ENCODE measurements around the gene FAM114A1. TPM values are rescaled to one million over a fixed set of nuclear protein-coding genes. Genes with fewer than 3 reads are reported as not detected.

Gene FAM114A1
- polyA plus RNA-seq, 3 donors: 3.2 to 12.0 (median 4.1) TPM

DNA sequence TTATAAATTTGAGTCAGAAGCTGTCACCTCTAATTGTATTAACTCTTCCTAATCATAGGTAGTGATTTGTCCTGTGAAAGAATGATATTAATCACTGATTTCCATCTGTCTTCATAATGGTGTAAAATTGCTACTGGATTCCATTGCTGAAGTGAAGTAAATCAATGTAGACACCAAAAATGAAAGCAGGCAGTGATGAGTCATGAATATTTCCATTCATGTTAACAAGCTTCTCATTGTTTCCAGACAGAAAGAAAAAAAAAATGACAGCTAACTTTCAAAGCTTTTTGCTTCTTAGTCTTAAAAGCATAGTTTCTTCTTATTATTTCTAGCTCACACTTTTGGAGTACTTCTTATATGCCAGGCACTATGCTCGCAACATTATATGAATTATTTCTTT is 21.5 kb downstream of the FAM114A1 start:
- no peaks in the 10 kb centered on the region for H3K4me1 ChIP-seq (ENCODE audit: control insufficient read depth in 1 of 2, insufficient read depth in 2 of 2, low read length in 2 of 2)
- H3K36me3 ChIP-seq (replicated peaks in 1 of 2; ENCODE audit: control insufficient read depth in 1 of 2, insufficient read depth in 2 of 2, low read length in 2 of 2): peaks cover 6 to 24% of the 10 kb centered on the region in 2 donors
- Mint-ChIP-seq H3K27me3 (ENCODE audit: low read depth in 3 of 3) (peaks cover 0 to 4% (median 0%) of the 10 kb centered on the region in 3 donors), H3K4me3 (no peak overlapping the region), H3K9me3 (no peaks in the 10 kb centered on the region), H3K36me3 (peaks cover 27 to 45% of the 10 kb centered on the region in 2 donors), H3K4me1 (peaks cover 6% of the 10 kb centered on the region), H3K27ac (peak overlapping the region in 2 of 7 donors; percentile 7 to 61)
- H2AFZ ChIP-seq (ENCODE audit: insufficient read depth, low read depth, low read length, poor library complexity, severe bottlenecking): no peak overlapping the region
- H3K9ac ChIP-seq (ENCODE audit: insufficient read depth, low read length, poor library complexity, severe bottlenecking): no peak overlapping the region
- intact Hi-C loops (cut with micrococcal nuclease): no loop called here
- no peaks in the 10 kb centered on the region for H3K27me3 ChIP-seq (ENCODE audit: control insufficient read depth in 2 of 2, insufficient read depth in 2 of 2, low read length in 2 of 2)
- WGBS (ENCODE audit: insufficient coverage): no CpG with 5 or more reads among the region's 1 CpG
- DNase-seq: peak in 2 of 3 donors; percentile 17 to 18
- no peak overlapping the region for H3K27ac ChIP-seq (ENCODE audit: low read depth in 1 of 2, low read length in 2 of 2)
- H3K9me3 ChIP-seq (replicated peaks in 1 of 2; ENCODE audit: control insufficient read depth in 1 of 2, insufficient read depth in 1 of 2, low read length in 2 of 2): no peaks in the 10 kb centered on the region
- H3K79me2 ChIP-seq (ENCODE audit: insufficient read depth, low read length): no peaks in the 10 kb centered on the region
- no peak overlapping the region for H3K4me2 ChIP-seq (replicated peaks; ENCODE audit: extremely low read depth, low read length, poor library complexity, severe bottlenecking)
- H3K4me3 ChIP-seq (replicated peaks in 1 of 3; ENCODE audit: low read depth in 2 of 3, low read length in 3 of 3): no peak overlapping the region
- TF ChIP-seq, protein P1, sequence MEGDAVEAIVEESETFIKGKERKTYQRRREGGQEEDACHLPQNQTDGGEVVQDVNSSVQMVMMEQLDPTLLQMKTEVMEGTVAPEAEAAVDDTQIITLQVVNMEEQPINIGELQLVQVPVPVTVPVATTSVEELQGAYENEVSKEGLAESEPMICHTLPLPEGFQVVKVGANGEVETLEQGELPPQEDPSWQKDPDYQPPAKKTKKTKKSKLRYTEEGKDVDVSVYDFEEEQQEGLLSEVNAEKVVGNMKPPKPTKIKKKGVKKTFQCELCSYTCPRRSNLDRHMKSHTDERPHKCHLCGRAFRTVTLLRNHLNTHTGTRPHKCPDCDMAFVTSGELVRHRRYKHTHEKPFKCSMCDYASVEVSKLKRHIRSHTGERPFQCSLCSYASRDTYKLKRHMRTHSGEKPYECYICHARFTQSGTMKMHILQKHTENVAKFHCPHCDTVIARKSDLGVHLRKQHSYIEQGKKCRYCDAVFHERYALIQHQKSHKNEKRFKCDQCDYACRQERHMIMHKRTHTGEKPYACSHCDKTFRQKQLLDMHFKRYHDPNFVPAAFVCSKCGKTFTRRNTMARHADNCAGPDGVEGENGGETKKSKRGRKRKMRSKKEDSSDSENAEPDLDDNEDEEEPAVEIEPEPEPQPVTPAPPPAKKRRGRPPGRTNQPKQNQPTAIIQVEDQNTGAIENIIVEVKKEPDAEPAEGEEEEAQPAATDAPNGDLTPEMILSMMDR (IDR thresholded peaks at IDR 0.05): no peak
- no peaks in the 10 kb centered on the region for H4K20me1 ChIP-seq (ENCODE audit: insufficient read depth, low read length)

DNA sequence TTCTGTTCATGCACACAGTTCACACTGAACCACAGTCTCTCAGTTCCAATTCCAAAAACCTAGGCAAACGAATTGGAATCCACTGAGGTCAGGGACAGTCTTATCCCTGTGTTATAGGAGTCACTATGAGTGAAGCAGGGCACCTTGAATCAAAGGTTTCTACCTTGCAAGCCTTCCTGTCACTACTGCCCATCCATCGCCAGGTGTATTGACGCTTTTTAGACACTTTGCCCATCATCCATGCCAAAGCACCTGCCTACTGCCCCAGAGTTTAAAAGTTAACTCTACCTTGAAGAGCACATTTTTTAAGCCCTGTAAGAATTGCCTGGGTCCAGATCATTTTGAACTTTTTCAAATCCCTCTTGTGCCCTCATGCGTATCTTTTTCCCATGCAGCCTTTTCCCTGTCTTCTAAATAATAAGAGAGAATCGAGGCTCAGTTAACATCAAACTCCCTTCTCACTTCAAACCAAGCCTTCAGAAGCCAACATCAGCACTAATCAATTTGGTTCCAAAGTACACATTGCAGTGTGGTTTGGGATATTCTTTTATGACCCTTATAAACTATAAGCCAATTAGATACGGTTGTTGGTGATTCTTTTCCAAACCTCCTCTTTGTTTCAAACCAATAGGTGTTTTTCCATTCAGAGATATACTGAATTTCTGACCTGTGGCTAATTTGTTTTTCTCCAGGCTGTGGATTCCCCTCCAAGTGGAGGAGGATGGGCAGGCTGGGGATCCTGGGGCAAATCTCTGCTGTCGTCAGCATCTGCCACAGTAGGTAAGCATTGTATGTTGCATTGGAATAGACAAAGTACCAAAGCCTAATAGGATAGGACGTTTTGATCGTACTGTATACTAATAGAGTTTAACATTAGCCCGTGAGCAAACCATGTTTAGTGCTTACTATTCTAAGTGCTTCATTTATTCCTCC is 23.7 kb downstream of the FAM114A1 start:
- Mint-ChIP-seq H3K27me3 (ENCODE audit: low read depth in 3 of 3) (peaks cover 0 to 4% (median 0%) of the 10 kb centered on the region in 3 donors), H3K36me3 (peaks cover 39 to 47% of the 10 kb centered on the region in 2 donors), H3K4me3 (no peak overlapping the region), H3K4me1 (peaks cover 5% of the 10 kb centered on the region), H3K27ac (peak overlapping the region in 1 of 7 donors; percentile 55), H3K9me3 (no peaks in the 10 kb centered on the region)
- Histone ChIP-seq H3K9ac (ENCODE audit: insufficient read depth, low read length, poor library complexity, severe bottlenecking) (no peak overlapping the region), H3K4me2 (replicated peaks; ENCODE audit: extremely low read depth, low read length, poor library complexity, severe bottlenecking) (no peak overlapping the region), H4K20me1 (ENCODE audit: insufficient read depth, low read length) (no peaks in the 10 kb centered on the region), H3K27ac (ENCODE audit: low read depth in 1 of 2, low read length in 2 of 2) (no peak overlapping the region), H3K4me1 (ENCODE audit: control insufficient read depth in 1 of 2, insufficient read depth in 2 of 2, low read length in 2 of 2) (no peaks in the 10 kb centered on the region), H3K79me2 (ENCODE audit: insufficient read depth, low read length) (no peaks in the 10 kb centered on the region), H2AFZ (ENCODE audit: insufficient read depth, low read depth, low read length, poor library complexity, severe bottlenecking) (no peak overlapping the region), H3K27me3 (ENCODE audit: control insufficient read depth in 2 of 2, insufficient read depth in 2 of 2, low read length in 2 of 2) (no peaks in the 10 kb centered on the region), H3K9me3 (replicated peaks in 1 of 2; ENCODE audit: control insufficient read depth in 1 of 2, insufficient read depth in 1 of 2, low read length in 2 of 2) (no peaks in the 10 kb centered on the region), H3K36me3 (replicated peaks in 1 of 2; ENCODE audit: control insufficient read depth in 1 of 2, insufficient read depth in 2 of 2, low read length in 2 of 2) (peaks cover 11 to 43% of the 10 kb centered on the region in 2 donors), H3K4me3 (replicated peaks in 1 of 3; ENCODE audit: low read depth in 2 of 3, low read length in 3 of 3) (no peak overlapping the region)
- intact Hi-C loops (cut with micrococcal nuclease): no loop called here
- DNase-seq: no peak
- TF ChIP-seq, protein P1 (IDR thresholded peaks at IDR 0.05): no peak
- WGBS (ENCODE audit: insufficient coverage): 83% methylated on average over 1 of the region's 10 CpGs
